Psoas muscle (tissue), 8 donors: ENCODE data around the gene CLASP1. TPM values are rescaled to one million over a fixed set of nuclear protein-coding genes. Genes with fewer than 3 reads are reported as not detected.
A peak's percentile ranks its signal among the peaks of the same experiment; 100 is the strongest.

ENCODE experiments used
- ATAC-seq, 4 donors: fragments of 200-7000 bp; cut with Tn5 transposase; one replicate each; pipeline ENCODE4 v1.9.1; 2020; ENCODE audit warnings: moderate library complexity in 3 of 4, mild to moderate bottlenecking in 2 of 4
- DNase-seq, 2 donors: peaks; one replicate each; pipeline ENCODE4 v3.0.0-alpha.2; 2020
- H3K27ac ChIP-seq: fragments of 200-600 bp; one replicate; pipeline ENCODE4 v1.8.0; 2022
- H3K27me3 ChIP-seq, 3 donors: fragments of 200-600 bp in 1 of 3; one replicate each; pipeline versions ENCODE4 v1.6.1 to v1.8.0; 2013 to 2022; ENCODE audit warnings: low read length in 2 of 3, mild to moderate bottlenecking in 2 of 3, moderate library complexity in 1 of 3; ENCODE audit not compliant: insufficient read depth in 3 of 3
- H3K36me3 ChIP-seq, 2 donors: fragments of 200-600 bp in 1 of 2; one replicate each; pipeline versions ENCODE4 v1.6.1 to v1.8.0; 2013 to 2022; ENCODE audit warnings: low read depth in 1 of 2, mild to moderate bottlenecking in 1 of 2, moderate library complexity in 1 of 2; ENCODE audit not compliant: insufficient read depth in 1 of 2
- H3K4me1 ChIP-seq: fragments of 200-600 bp; one replicate; pipeline ENCODE4 v1.8.0; 2022
- H3K4me3 ChIP-seq: fragments of 200-600 bp; one replicate; pipeline ENCODE4 v1.8.0; 2022; ENCODE audit warnings: mild to moderate bottlenecking
- H3K9me3 ChIP-seq: fragments of 200-600 bp; one replicate; pipeline ENCODE4 v1.8.0; 2022
- WGBS, 3 donors: extraction: QIAGEN DNeasy Blood & Tissue Kit; methylation state at CpG; one replicate each; pipeline versions ENCODE4 v1.1.6 to v1.1.7; 2013; 5-methylcytosine and 5-hydroxymethylcytosine counted together
- intact Hi-C, 2 donors: fragments of 100-400 bp; cut with DNase I; formaldehyde crosslinking; loops; one replicate each; pipeline versions ENCODE4 v1.11.0 to v1.14.2; 2022
- polyA plus RNA-seq, 3 donors: library from polyadenylated mRNA; stranded (reverse); fragments of 200-250 nt; gene quantifications; one replicate each; pipeline ENCODE4 v1.2.3, GENCODE V29; 2013
- total RNA-seq, 4 donors: library from RNA; stranded (reverse); fragmentation: NEBNext Ultra II Directional in 2 of 4; extraction: Animal tissue kit (Norgen Biotek cat#: 25700) in 2 of 4; gene quantifications; one replicate each; pipeline versions ENCODE4 v1.2.1 to v1.2.4, GENCODE V29; 2021 to 2023
- TF ChIP-seq, protein P1 (sequence below): fragments of 200-600 bp; IDR thresholded peaks from one replicate; pipeline ENCODE4 v1.8.0; 2022; ENCODE audit warnings: antibody characterized with exemption
- donor health status: healthy with polysubstance abuse.
- donor health status: DM: no; HTN: no; CAD: no; lungs with moderate emphysema.
- donor health status: Bipolar disorder and iron deficiency.
- donor health status: healthy.
- donor health status: DM: yes; HTN: yes; CAD: no.
- donor health status: DM: no; HTN: no; CAD: no.
- donor health status: DM: no; HTN: no; CAD: no.
- donor health status: DM: yes; HTN: yes; CAD: no.

Gene CLASP1
- total and polyA plus RNA-seq, 7 donors = 11.6 to 60.7 (median 38.8) TPM

DNA sequence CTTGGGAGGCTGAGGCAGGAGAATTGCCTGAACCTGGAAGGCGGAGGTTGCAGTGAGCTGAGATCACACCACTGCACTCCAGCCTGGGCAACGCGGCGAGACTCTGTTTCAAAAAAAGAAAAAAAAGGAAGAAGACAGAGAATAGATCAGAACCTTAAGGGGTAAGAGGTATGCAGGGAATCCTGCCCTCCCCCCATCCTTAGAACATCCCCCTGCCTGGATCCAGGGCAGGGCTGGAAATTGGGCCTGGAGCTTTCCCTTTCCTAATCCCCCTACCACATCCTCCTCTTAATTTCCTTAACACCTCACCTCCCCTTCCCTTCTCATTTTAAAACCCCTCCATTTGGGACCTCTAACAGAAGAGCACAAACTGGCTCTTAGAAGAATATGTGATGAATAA is 62.1 kb downstream of the CLASP1 start:
- Histone ChIP-seq H3K27me3 (no peaks in the 10 kb centered on the region), H3K4me1 (peaks cover 30% of the 10 kb centered on the region), H3K36me3 (no peaks in the 10 kb centered on the region), H3K4me3 (no peak overlapping the region), H3K27ac (peak overlapping the region; percentile 17), H3K9me3 (no peaks in the 10 kb centered on the region)
- intact Hi-C loops = no loop called here
- TF ChIP-seq, protein P1, sequence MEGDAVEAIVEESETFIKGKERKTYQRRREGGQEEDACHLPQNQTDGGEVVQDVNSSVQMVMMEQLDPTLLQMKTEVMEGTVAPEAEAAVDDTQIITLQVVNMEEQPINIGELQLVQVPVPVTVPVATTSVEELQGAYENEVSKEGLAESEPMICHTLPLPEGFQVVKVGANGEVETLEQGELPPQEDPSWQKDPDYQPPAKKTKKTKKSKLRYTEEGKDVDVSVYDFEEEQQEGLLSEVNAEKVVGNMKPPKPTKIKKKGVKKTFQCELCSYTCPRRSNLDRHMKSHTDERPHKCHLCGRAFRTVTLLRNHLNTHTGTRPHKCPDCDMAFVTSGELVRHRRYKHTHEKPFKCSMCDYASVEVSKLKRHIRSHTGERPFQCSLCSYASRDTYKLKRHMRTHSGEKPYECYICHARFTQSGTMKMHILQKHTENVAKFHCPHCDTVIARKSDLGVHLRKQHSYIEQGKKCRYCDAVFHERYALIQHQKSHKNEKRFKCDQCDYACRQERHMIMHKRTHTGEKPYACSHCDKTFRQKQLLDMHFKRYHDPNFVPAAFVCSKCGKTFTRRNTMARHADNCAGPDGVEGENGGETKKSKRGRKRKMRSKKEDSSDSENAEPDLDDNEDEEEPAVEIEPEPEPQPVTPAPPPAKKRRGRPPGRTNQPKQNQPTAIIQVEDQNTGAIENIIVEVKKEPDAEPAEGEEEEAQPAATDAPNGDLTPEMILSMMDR = no peak
- ATAC-seq = no peak
- 98 to 100% (median 98%) methylated on average over 4 of the region's 4 CpGs for WGBS, 3 donors
- no peak for DNase-seq

DNA sequence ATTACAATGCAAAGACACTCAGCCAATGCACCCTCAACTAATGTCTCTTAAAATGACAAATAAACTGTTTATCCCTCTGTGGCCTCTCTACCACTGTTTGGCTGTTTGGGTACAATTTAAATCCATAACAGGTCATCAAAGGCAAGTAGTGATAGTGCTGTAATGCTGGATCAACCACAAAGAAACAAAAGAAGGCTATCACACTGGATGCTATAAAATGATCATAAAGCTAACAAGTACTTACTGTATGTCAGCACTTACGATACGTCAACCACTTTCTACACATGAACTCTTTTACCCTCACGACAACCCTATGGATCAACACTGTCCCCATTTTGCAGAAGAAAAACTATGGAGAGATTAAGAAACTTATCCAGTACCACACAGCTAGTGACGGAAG is 64.5 kb downstream of the CLASP1 start:
- 95% methylated on average over 4 of the region's 4 CpGs for WGBS, 3 donors
- intact Hi-C loops = no loop called here
- DNase-seq = no peak

DNA sequence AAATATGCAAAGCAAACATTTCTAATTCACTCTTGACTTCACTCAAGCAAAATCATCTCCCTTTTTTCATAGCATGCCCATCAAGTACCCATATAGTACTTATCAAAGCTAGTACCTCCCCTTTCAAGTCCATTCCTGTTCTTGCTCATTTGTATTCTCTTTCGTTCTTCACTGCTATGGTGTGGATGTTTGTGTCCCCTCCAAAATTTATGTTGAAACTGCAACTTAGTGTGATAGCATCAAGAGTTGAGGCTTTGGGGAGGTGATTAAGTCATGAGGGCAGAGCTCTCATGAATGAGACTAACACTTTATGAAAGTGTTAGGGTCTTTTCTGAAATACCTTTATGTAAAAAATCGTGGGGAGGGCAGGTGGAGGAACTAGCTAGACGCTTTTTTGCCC is 65.7 kb downstream of the CLASP1 start:
- WGBS, 3 donors = 76 to 86% (median 76%) methylated on average over 3 of the region's 3 CpGs
- no peak for DNase-seq
- TF ChIP-seq, protein P1 = no peak
- ATAC-seq = no peak
- H3K27me3 ChIP-seq = no peaks in the 10 kb centered on the region
- H3K36me3 ChIP-seq = no peaks in the 10 kb centered on the region
- H3K27ac ChIP-seq = no peak overlapping the region
- H3K4me3 ChIP-seq = no peak overlapping the region
- H3K4me1 ChIP-seq = peaks cover 44% of the 10 kb centered on the region
- intact Hi-C loops = no loop called here
- H3K9me3 ChIP-seq = no peaks in the 10 kb centered on the region

More for the DNA sequence above, 64.5 kb downstream of the CLASP1 start:
- no peak overlapping the region for H3K4me3 ChIP-seq
- no peaks in the 10 kb centered on the region for H3K9me3 ChIP-seq
- H3K27ac ChIP-seq = peak overlapping the region; percentile 12
- ATAC-seq = no peak
- H3K4me1 ChIP-seq = peaks cover 41% of the 10 kb centered on the region
- H3K36me3 ChIP-seq = no peaks in the 10 kb centered on the region
- no peaks in the 10 kb centered on the region for H3K27me3 ChIP-seq
- TF ChIP-seq, protein P1 = no peak

DNA sequence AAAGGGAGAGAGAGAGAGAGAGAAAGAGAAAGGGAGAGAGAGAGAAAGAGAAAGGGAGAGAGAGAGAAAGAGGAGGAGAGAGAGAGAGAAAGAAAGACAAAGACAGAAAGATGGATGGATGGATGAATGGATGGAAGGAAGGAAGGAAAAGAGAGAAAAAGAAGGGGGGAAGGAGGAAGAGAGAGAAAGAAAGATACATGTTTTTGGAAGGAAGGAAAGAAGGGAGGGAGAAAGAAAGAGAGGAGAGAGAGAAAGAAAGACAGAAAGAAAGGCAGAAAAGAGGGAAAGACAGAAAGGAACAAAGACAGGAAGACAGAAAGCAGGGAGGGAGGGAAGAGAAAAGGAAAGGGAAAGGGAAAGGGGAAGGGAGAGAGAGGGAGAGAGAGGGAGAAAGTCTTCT is 67.0 kb downstream of the CLASP1 start:
- Histone ChIP-seq H3K4me1 (peaks cover 53% of the 10 kb centered on the region), H3K9me3 (no peaks in the 10 kb centered on the region), H3K4me3 (no peak overlapping the region), H3K27me3 (no peaks in the 10 kb centered on the region), H3K36me3 (no peaks in the 10 kb centered on the region), H3K27ac (no peak overlapping the region)
- TF ChIP-seq, protein P1 = no peak
- intact Hi-C loops = no loop called here
- no peak for ATAC-seq
- no peak for DNase-seq

DNA sequence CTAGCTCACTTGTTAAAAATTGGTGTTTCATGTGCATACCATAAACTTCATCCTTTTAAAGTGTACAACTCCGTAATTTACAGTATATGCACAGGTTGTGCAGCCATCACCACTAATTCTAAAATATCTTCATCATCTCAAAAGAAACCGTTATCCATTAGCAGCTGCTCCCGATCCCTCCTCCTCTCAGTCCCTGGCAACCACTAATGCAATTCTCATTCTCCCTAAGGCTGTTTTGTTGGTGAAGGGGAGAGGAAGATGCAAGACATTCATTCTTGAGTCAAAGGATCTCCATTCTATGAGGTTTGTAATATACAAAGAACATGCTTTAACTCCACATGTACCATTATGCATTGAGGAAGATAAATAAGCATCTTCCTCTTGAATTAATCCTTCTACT is 70.0 kb downstream of the CLASP1 start:
- intact Hi-C loops = no loop called here
- Histone ChIP-seq H3K27ac (no peak overlapping the region), H3K4me3 (no peak overlapping the region), H3K4me1 (peaks cover 39% of the 10 kb centered on the region), H3K9me3 (no peaks in the 10 kb centered on the region), H3K36me3 (no peaks in the 10 kb centered on the region), H3K27me3 (no peaks in the 10 kb centered on the region)
- DNase-seq = no peak
- TF ChIP-seq, protein P1 = no peak
- no peak for ATAC-seq
- 41 to 63% (median 43%) methylated on average over 3 of the region's 3 CpGs for WGBS, 3 donors
